Mucosa of descending colon (tissue), 3 donors: Measurements from ENCODE around the gene CEP72. TPM values are rescaled to one million over a fixed set of nuclear protein-coding genes. Genes with fewer than 3 reads are reported as not detected.

Experiments used
- ATAC-seq: fragments of 200-7000 bp; cut with Tn5 transposase; one replicate; pipeline ENCODE4 v1.9.1; 2020; ENCODE audit warnings: mild to moderate bottlenecking, moderate library complexity
- DNase-seq, 3 donors: peaks; one replicate each; pipeline ENCODE4 v3.0.0-alpha.2; 2020
- H3K36me3 ChIP-seq: fragments of 200-600 bp; one replicate; pipeline ENCODE4 v1.8.0; 2021; ENCODE audit warnings: low read depth, mild to moderate bottlenecking
- H3K4me1 ChIP-seq: fragments of 200-600 bp; one replicate; pipeline ENCODE4 v1.8.0; 2021; ENCODE audit warnings: low read depth, mild to moderate bottlenecking
- H3K4me3 ChIP-seq: fragments of 200-600 bp; one replicate; pipeline ENCODE4 v1.8.0; 2021; ENCODE audit warnings: mild to moderate bottlenecking
- H3K9me3 ChIP-seq: fragments of 200-600 bp; one replicate; pipeline ENCODE4 v1.8.0; 2021; ENCODE audit warnings: mild to moderate bottlenecking
- CTCF ChIP-seq: fragments of 200-600 bp; IDR thresholded peaks from one replicate; pipeline ENCODE4 v1.8.0; 2022; ENCODE audit warnings: antibody characterized with exemption, mild to moderate bottlenecking
- intact Hi-C, 2 donors: fragments of 100-400 bp; cut with DNase I in 1 of 2; cut with micrococcal nuclease in 1 of 2; formaldehyde crosslinking; loops; one replicate each; pipeline versions ENCODE4 v1.11.0 to v1.11.1; 2022; cut with DNase I, micrococcal nuclease
- total RNA-seq, 3 donors: library from RNA; stranded (reverse); fragmentation: NEBNext Ultra II Directional in 2 of 3; extraction: Animal tissue kit (Norgen Biotek cat#: 25700) in 2 of 3; gene quantifications; one replicate each; pipeline versions ENCODE4 v1.2.1 to v1.2.4, GENCODE V29; 2021 to 2023
- donor health status: DM: no; HTN: no; CAD: no; lungs with moderate emphysema.
- donor health status: DM: no; HTN: no; CAD: no.
- donor health status: DM: no; HTN: yes; CAD: no.

CEP72 gene
- total RNA-seq, 3 donors from 2014 or later: 7.3 to 9.7 (median 8.8) TPM

- no peak for TF ChIP-seq CTCF
- H3K36me3 ChIP-seq: no peaks in the 10 kb centered on the region
- ATAC-seq: no peak
- H3K4me1 ChIP-seq: peaks cover 33% of the 10 kb centered on the region
- H3K4me3 ChIP-seq: no peak overlapping the region
- DNase-seq: no peak
- intact Hi-C loops: loop anchor here in 1 of 2 donors (5.0 kb wide), 1 partner anchor 229 kb away; no protein-coding TSS in a partner anchor
- H3K9me3 ChIP-seq: no peaks in the 10 kb centered on the region
These were observed 61.2 kb downstream of the CEP72 start for GRCh38 chr5:673161-673830.

GRCh38 chr5:673831-674629 is 61.9 kb downstream of the CEP72 start:
- no peaks in the 10 kb centered on the region for H3K9me3 ChIP-seq
- ATAC-seq (no peak), DNase-seq (no peak)
- H3K4me3 ChIP-seq: no peak overlapping the region
- H3K36me3 ChIP-seq: no peaks in the 10 kb centered on the region
- no peak for TF ChIP-seq CTCF
- H3K4me1 ChIP-seq: peaks cover 33% of the 10 kb centered on the region
- intact Hi-C loops: loop anchor here in 1 of 2 donors (5.0 kb wide), 1 partner anchor 228 kb away; no protein-coding TSS in a partner anchor

- intact Hi-C loops: loop anchor here in 1 of 2 donors (5.0 kb wide), 1 partner anchor 228 kb away; no protein-coding TSS in a partner anchor
- ATAC-seq: no peak
These were observed 62.5 kb downstream of the CEP72 start for GRCh38 chr5:674630-675011.

GRCh38 chr5:675111-675870 is 63.2 kb downstream of the CEP72 start:
- no peaks in the 10 kb centered on the region for H3K36me3 ChIP-seq
- no peak for DNase-seq
- H3K4me3 ChIP-seq: no peak overlapping the region
- no peak for ATAC-seq
- H3K4me1 ChIP-seq: peaks cover 33% of the 10 kb centered on the region
- intact Hi-C loops: no loop called here
- no peak for TF ChIP-seq CTCF
- no peaks in the 10 kb centered on the region for H3K9me3 ChIP-seq

More at GRCh38 chr5:674630-675011, 62.5 kb downstream of the CEP72 start:
- no peak for TF ChIP-seq CTCF
- Histone ChIP-seq H3K4me1 (peaks cover 33% of the 10 kb centered on the region), H3K36me3 (no peaks in the 10 kb centered on the region), H3K9me3 (no peaks in the 10 kb centered on the region), H3K4me3 (no peak overlapping the region)
- no peak for DNase-seq

GRCh38 chr5:675871-676698 is 63.9 kb downstream of the CEP72 start:
- intact Hi-C loops: no loop called here
- H3K36me3 ChIP-seq: no peaks in the 10 kb centered on the region
- no peaks in the 10 kb centered on the region for H3K9me3 ChIP-seq
- ATAC-seq: no peak
- H3K4me3 ChIP-seq: no peak overlapping the region
- no peak for TF ChIP-seq CTCF
- DNase-seq: no peak
- peaks cover 33% of the 10 kb centered on the region for H3K4me1 ChIP-seq
